Lower leg skin (tissue), 3 donors: Measurements from ENCODE around the gene COX4I1.

Experiments
- CTCF ChIP-seq, 3 donors: fragments of 450-650 bp; IDR thresholded peaks; one replicate each; pipeline ENCODE4 v1.5.1; 2016; ENCODE audit warnings: antibody characterized with exemption in 3 of 3, mild to moderate bottlenecking in 3 of 3, moderate library complexity in 2 of 3
- POLR2A ChIP-seq, 2 donors: fragments of 450-650 bp; IDR thresholded peaks; one replicate each; pipeline ENCODE4 v1.6.1; 2016 to 2017; ENCODE audit warnings: antibody characterized with exemption in 2 of 2, mild to moderate bottlenecking in 1 of 2, moderate library complexity in 1 of 2

GRCh38 chr16:85781695-85782370 is 17.7 kb upstream of the COX4I1 start:
- TF ChIP-seq CTCF (IDR thresholded peaks at IDR 0.05): no peak
- TF ChIP-seq POLR2A (IDR thresholded peaks at IDR 0.05): no peak
